Fibroblast of skin of back (primary cell): ENCODE measurements around the gene TSNAXIP1.
"Not testable (repeated sequence)": the region's sequence is repeated elsewhere in the genome, so short reads cannot be mapped to it uniquely, and the experiment has no call there.

Source experiments
- DNase-seq: peaks from one replicate; pipeline ENCODE4 v3.0.0-alpha.2; 2013

The TSNAXIP1 gene

GRCh38 chr16:67834242-67834614 is 27.5 kb downstream of the TSNAXIP1 start:
- no peak for DNase-seq

- DNase-seq: not testable (repeated sequence)
These were observed 30.5 kb downstream of the TSNAXIP1 start for GRCh38 chr16:67837190-67837589.

- DNase-seq: no peak
These were observed 31.1 kb downstream of the TSNAXIP1 start for GRCh38 chr16:67837811-67838210.

DNA sequence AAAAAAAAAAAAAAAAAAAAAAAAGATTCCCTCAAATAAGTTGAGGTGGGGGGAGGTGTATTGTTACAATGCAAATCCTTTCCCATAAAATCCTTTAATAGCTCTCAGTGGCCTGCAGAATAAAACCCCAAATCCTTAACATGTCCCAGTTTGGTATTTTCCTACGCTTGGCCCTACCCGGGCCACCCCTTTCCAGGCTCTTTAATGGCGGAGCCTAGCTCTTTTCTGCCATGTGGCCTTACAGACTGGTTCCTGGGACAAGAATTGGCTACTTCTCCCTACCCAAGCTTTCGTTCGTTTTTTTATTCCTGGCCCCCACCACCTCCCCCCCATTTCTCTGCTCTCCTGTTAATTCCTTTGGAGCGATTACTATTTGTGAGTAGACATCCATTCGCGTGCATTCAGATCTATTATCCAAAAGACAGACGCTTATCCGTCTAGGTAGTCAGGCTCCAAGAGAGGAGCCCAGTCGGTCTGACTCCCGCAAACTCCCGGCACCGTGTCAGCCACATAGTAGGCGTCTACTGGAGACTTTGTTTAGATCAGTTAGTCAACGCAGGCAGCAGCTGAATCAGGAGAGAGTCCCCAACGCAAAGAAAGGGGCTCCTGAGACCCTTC is 34.6 kb downstream of the TSNAXIP1 start:
- no peak for DNase-seq

DNA sequence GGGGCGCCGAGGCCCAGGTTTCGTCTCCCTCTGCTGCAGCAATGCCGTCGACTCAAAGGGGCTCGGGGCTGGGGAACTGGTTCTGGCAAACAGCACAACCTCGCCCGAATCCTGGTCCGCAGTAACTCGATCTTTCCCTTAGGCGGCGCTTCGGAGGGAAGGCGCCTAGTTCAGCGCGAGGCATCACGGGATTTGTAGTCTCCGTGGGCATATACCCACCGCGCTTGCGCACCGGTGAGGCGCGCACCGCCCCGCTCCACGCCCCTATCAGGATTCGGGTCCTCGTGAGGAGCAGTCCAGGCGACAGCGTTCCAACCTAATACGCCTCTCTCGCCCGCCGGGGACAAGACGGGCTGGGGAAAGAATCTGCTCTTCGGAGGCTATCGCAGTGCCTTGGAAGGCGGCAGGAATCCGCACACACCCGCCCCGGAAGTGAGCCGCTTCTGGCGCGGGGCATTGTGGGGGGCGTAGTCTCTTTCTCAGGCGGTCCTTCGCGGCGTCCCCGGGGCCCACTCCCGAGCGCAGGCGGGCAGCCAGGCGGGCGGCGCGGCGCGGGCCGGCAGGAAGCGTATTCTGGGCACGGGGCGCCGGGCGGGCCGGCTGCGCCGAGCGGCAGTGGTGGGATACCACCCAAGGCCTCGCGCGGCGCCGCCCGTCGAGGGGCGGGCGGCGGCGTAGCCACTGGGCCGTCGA is 35.3 kb downstream of the TSNAXIP1 start, which contains the start of gene THAP11:
TSS of gene THAP11 (plus strand) at position 505 of the 693 bp plus-strand sequence. CDS start 235 bp downstream, outside the sequence.
- DNase-seq: peak; percentile 93

DNA sequence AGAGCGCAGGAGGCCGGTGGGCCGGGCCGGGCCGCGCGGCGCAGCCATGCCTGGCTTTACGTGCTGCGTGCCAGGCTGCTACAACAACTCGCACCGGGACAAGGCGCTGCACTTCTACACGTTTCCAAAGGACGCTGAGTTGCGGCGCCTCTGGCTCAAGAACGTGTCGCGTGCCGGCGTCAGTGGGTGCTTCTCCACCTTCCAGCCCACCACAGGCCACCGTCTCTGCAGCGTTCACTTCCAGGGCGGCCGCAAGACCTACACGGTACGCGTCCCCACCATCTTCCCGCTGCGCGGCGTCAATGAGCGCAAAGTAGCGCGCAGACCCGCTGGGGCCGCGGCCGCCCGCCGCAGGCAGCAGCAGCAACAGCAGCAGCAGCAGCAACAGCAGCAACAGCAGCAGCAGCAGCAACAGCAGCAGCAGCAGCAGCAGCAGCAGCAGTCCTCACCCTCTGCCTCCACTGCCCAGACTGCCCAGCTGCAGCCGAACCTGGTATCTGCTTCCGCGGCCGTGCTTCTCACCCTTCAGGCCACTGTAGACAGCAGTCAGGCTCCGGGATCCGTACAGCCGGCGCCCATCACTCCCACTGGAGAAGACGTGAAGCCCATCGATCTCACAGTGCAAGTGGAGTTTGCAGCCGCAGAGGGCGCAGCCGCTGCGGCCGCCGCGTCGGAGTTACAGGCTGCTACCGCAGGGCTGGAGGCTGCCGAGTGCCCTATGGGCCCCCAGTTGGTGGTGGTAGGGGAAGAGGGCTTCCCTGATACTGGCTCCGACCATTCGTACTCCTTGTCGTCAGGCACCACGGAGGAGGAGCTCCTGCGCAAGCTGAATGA is 36.0 kb downstream of the TSNAXIP1 start:
- peak; percentile 55 for DNase-seq

GRCh38 chr16:67843343-67843765 is 36.7 kb downstream of the TSNAXIP1 start:
- peak; percentile 24 for DNase-seq

- DNase-seq: peak; percentile 41
These were observed 37.8 kb downstream of the TSNAXIP1 start for GRCh38 chr16:67844497-67844896.

GRCh38 chr16:67845291-67846062 is 38.8 kb downstream of the TSNAXIP1 start:
- no peak for DNase-seq

GRCh38 chr16:67846063-67846319 is 39.3 kb downstream of the TSNAXIP1 start:
- DNase-seq: no peak

DNA sequence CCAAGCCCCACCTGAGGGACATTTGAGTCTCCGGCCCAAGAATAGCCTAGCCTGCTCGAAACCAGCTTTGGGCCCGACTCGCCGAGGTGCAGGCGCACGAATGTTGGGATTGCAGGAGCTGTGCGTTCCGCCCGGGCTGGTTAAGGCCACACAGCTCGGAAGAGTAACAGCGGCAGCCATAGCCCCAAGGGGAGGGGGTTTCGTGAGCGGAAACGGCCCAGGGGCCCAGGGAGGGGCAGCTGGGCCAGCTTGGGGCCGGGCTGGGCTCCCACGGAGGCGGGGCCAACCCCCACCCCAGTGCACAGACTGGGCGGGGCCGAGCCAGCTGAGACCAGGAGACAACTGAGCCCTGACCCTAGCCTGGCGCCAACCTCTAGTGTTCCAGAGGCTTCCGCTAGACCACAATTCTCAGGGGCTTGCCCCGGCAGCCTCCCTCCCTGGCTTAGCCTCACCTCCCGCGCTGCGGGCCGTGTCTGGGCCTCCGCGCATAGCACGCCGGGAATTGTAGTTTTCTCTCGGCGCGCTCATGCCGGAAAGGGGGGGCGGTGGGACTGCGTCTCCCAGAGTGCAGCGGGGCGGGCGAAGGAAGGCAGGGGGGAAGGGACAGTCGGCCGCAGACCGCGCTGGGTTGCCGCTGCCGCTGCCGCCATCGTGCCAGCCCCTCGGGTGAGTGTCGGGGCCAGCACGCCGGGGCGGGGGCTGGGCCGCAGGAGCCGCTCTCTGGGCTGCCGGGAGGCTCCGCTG is 39.8 kb downstream of the TSNAXIP1 start, which contains the start of gene NUTF2:
TSS of gene NUTF2 (plus strand) at position 614 of the 744 bp plus-strand sequence. CDS start 18,198 bp downstream, outside the sequence.
- DNase-seq: peak; percentile 96

DNA sequence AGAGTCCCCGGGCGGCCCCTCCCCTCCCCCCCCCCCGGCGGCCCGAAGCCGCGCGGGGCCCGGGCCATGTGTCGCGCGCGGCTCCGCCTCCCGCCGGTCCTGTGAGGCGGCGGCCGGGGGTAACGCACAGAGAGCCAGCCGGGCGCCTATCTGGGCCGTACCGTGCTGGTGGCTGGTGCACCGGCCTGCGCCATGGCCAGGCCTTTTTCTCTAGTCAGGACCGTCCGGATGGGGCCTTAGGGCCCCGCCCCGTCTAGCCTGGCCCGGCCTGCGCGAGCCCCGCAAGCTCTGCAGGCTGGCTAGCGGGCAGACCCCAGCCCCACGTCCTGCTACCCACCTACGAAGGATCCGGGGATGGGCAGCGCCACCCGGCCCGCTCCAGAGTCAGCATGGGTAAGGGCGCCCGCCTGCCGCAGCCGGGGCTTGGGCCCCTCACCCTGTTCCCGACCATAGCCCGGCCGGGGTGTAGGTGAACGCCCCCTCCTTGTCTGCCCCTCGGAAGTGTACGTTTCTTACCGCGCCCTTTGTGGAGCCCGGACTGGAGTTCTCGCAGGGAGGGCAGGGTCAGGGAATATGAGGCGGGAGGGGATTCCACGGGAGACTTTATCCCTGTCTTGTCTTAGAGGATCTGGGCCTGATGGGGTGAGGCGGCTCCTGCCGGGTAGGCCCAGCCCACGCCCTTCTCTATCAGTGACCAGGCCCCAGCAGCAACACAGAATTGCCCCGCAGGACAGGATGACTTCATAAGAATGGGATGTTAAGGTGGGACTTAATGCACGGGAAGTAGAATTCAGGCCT is 40.6 kb downstream of the TSNAXIP1 start, which contains the start of gene CENPT:
TSS of gene CENPT (minus strand) at position 630 of the 798 bp plus-strand sequence. CDS start 13,834 bp downstream, outside the sequence.
- peak; percentile 72 for DNase-seq

- no peak for DNase-seq
These were observed 41.4 kb downstream of the TSNAXIP1 start for GRCh38 chr16:67848118-67848517.

- no peak for DNase-seq
These were observed 47.0 kb downstream of the TSNAXIP1 start for GRCh38 chr16:67853670-67854069.

- DNase-seq: no peak
These were observed 49.1 kb downstream of the TSNAXIP1 start for GRCh38 chr16:67855789-67856188.

- DNase-seq: no peak
These were observed 50.3 kb downstream of the TSNAXIP1 start for GRCh38 chr16:67856927-67857546.

DNA sequence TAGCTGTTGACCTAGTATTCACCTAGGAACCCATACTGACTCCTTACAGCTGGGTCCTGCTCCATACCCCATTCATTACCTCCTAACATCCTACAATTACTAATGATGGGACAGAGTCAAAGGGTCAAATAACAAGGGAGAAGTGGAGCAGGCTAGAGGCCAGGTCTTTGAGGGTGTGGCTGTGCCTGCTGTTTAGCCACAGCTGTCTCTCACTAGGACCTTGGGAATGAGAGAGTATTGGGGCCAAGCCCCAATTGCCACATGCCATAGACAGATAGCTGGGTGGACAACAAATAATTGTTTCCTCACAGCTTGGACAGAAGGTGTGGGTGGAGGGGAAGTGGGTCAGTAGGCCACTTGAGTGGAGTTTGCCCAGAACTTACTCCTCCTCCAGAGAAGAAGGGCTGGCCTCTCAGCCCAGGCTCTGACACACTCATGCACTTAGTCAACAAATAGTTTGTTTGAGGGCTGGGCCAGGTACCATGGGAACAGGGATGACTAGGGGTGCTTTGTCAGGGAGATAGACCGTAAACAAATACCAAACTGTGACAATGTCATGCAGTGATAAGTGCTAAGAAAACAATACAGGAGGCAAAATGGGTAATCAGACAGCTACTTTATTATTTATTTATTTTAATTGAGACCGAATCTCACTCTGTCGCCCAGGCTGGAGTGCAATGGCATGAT is 51.0 kb downstream of the TSNAXIP1 start:
- DNase-seq: peak; percentile 88

DNA sequence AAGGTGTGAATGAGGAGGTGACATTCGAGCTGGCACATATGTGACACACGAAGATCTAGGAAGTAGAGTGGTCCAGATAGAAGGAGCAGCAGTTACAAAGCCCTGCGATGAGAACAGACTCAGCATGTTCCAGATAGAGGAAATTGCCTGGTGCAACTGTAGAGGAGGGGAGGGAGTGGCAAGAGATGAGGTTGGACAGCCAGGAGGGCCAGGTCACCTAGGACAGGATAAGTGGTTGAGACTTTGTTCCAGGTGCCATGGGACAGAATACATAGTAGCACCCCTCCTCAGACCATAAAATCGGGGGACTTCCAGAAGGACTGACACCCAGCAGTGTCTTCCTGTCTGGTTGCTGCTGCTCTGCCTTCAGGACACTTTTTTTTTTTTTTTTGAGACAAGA is 51.8 kb downstream of the TSNAXIP1 start:
- no peak for DNase-seq

- no peak for DNase-seq
These were observed 54.1 kb downstream of the TSNAXIP1 start for GRCh38 chr16:67860589-67861398.
